Upper lobe of left lung (tissue), 4 donors: ENCODE measurements around the gene SIVA1.

Experiments used
- CTCF ChIP-seq, 6 experiments: fragments of 450-650 bp in 4 of 6; fragments of 200-600 bp in 2 of 6; sonication (generic) in 2 of 6; IDR thresholded peaks; one replicate each; pipeline ENCODE4 v1.5.1; 2016 to 2019; ENCODE audit warnings: antibody characterized with exemption in 6 of 6
- POLR2A ChIP-seq, 4 donors: fragments of 450-650 bp; IDR thresholded peaks; one replicate each; pipeline ENCODE4 v1.5.1; 2016 to 2017; ENCODE audit warnings: antibody characterized with exemption in 4 of 4, mild to moderate bottlenecking in 2 of 4

GRCh38 chr14:104704252-104704651, 48.7 kb upstream of the SIVA1 start:
- TF ChIP-seq CTCF (IDR thresholded peaks at IDR 0.05) (no peak), POLR2A (IDR thresholded peaks at IDR 0.05) (no peak)
